IMR-90 (cell line): ENCODE results near the gene WIPF1. TPM values are rescaled to one million over a fixed set of nuclear protein-coding genes. Genes with fewer than 3 reads are reported as not detected.

ENCODE experiments used
- ATAC-seq: fragments of 200-7000 bp; cut with Tn5 transposase; 2 replicates; pipeline ENCODE4 v1.9.1; 2020; ENCODE audit warnings: low read depth, mild to moderate bottlenecking, moderate library complexity
- BruUV-seq: library from RNA; stranded (reverse); fragments of 400-500 nt; replicated peaks from 2 replicates; lab custom pipeline; 2021; lab: Mats Ljungman, UMichigan
- CTCF ChIA-PET: fragments of 300-600 bp; formaldehyde crosslinking; extraction: SDS; loops from one replicate; lab custom pipeline; 2021; ENCODE audit warnings: antibody characterized with exemption; lab: Yijun Ruan, JAX
- POLR2A ChIA-PET: fragments of 300-600 bp; sonication (Branson Sonifier 250); formaldehyde crosslinking; loops from one replicate; lab custom pipeline; 2022; ENCODE audit warnings: antibody characterized with exemption; ENCODE audit not compliant: unreplicated experiment; lab: Charles Lee
- DNase-seq: peaks from one replicate; pipeline ENCODE4 v3.0.0; 2013
- H2AFZ ChIP-seq: replicated peaks from 2 replicates; pipeline ENCODE3; 2013; ENCODE audit warnings: low read length, mild to moderate bottlenecking; ENCODE audit not compliant: poor library complexity
- H2AK5ac ChIP-seq: 2 replicates; pipeline ENCODE4 v1.6.1; 2013; ENCODE audit warnings: low read depth, low read length, inconsistent platforms
- H2AK9ac ChIP-seq: replicated peaks from 2 replicates; pipeline ENCODE3; 2013; ENCODE audit warnings: mild to moderate bottlenecking, low read depth, low read length, moderate library complexity; ENCODE audit not compliant: poor library complexity
- H2BK120ac ChIP-seq: 2 replicates; pipeline ENCODE4 v1.6.1; 2013; ENCODE audit warnings: low read depth, low read length, inconsistent platforms
- H2BK15ac ChIP-seq: 3 replicates; pipeline ENCODE4 v1.6.1; 2013; ENCODE audit warnings: low read depth, low read length, inconsistent platforms
- H2BK20ac ChIP-seq: 2 replicates; pipeline ENCODE4 v1.6.1; 2013; ENCODE audit warnings: low read depth, mild to moderate bottlenecking, inconsistent platforms, low read length, moderate library complexity
- H2BK5ac ChIP-seq: 2 replicates; pipeline ENCODE4 v1.6.1; 2013; ENCODE audit warnings: mild to moderate bottlenecking, low read depth, low read length, inconsistent platforms; ENCODE audit not compliant: poor library complexity, severe bottlenecking
- H3K14ac ChIP-seq: replicated peaks from 2 replicates; pipeline ENCODE4 v1.6.1; 2013; ENCODE audit warnings: low read depth, low read length, inconsistent platforms
- H3K18ac ChIP-seq: 2 replicates; pipeline ENCODE4 v1.6.1; 2013; ENCODE audit warnings: low read depth, low read length, control low read depth
- H3K23ac ChIP-seq: 2 replicates; pipeline ENCODE4 v1.6.1; 2013; ENCODE audit warnings: low read depth, low read length, inconsistent platforms
- H3K27ac ChIP-seq: 2 replicates; pipeline ENCODE4 v1.5.1; 2013; ENCODE audit warnings: mild to moderate bottlenecking, control low read depth, low read length; ENCODE audit not compliant: insufficient read depth
- H3K27me3 ChIP-seq: 2 replicates; pipeline ENCODE4 v1.6.1; 2013; ENCODE audit warnings: low read length; ENCODE audit not compliant: control insufficient read depth, insufficient read depth
- H3K36me3 ChIP-seq: 2 replicates; pipeline ENCODE4 v1.6.1; 2013; ENCODE audit warnings: low read length, mixed read lengths; ENCODE audit not compliant: control insufficient read depth, insufficient read depth
- H3K4ac ChIP-seq: 2 replicates; pipeline ENCODE4 v1.6.1; 2013; ENCODE audit warnings: low read depth, low read length, inconsistent platforms
- H3K4me1 ChIP-seq: 2 replicates; pipeline ENCODE4 v1.6.1; 2013; ENCODE audit warnings: low read length, mixed read lengths; ENCODE audit not compliant: control insufficient read depth, insufficient read depth
- H3K4me2 ChIP-seq: 2 replicates; pipeline ENCODE4 v1.6.1; 2013; ENCODE audit warnings: low read depth, mild to moderate bottlenecking, control low read depth, low read length, moderate library complexity
- H3K4me3 ChIP-seq: 2 replicates; pipeline ENCODE4 v1.5.1; 2013; ENCODE audit warnings: low read depth, mild to moderate bottlenecking, control low read depth, low read length, moderate library complexity; ENCODE audit not compliant: insufficient read depth
- H3K56ac ChIP-seq: 2 replicates; pipeline ENCODE4 v1.6.1; 2013; ENCODE audit warnings: low read length, inconsistent platforms; ENCODE audit not compliant: insufficient read depth; ENCODE audit errors: extremely low read depth
- H3K79me1 ChIP-seq, 2 experiments: 2 replicates each; pipeline ENCODE4 v1.6.1; 2013; ENCODE audit warnings: low read length in 2 of 2, inconsistent platforms in 1 of 2, low read depth in 1 of 2
- H3K9ac ChIP-seq: 2 replicates; pipeline ENCODE4 v1.6.1; 2013; ENCODE audit warnings: low read depth, low read length, control low read depth
- H3K9me1 ChIP-seq: 2 replicates; pipeline ENCODE4 v1.6.1; 2013; ENCODE audit warnings: low read length, inconsistent platforms; ENCODE audit not compliant: insufficient read depth
- H3K9me3 ChIP-seq: 2 replicates; pipeline ENCODE4 v1.6.1; 2013; ENCODE audit warnings: low read length; ENCODE audit not compliant: control insufficient read depth, insufficient read depth
- H4K20me1 ChIP-seq: 2 replicates; pipeline ENCODE4 v1.6.1; 2013; ENCODE audit warnings: low read length, inconsistent platforms; ENCODE audit not compliant: insufficient read depth
- H4K5ac ChIP-seq: 2 replicates; pipeline ENCODE4 v1.6.1; 2013; ENCODE audit warnings: mild to moderate bottlenecking, low read depth, low read length, control low read depth
- H4K8ac ChIP-seq, 2 experiments: 2 replicates each; pipeline ENCODE4 v1.6.1; 2013; ENCODE audit warnings: low read depth in 2 of 2, low read length in 2 of 2, control low read depth in 1 of 2, inconsistent platforms in 1 of 2
- H4K91ac ChIP-seq: 2 replicates; pipeline ENCODE4 v1.6.1; 2013; ENCODE audit warnings: low read depth, low read length, inconsistent platforms; ENCODE audit not compliant: insufficient read depth
- BHLHE40 ChIP-seq: fragments of 150-350 bp; IDR thresholded peaks from 2 replicates; pipeline ENCODE4 v1.6.1; 2016; ENCODE audit warnings: mild to moderate bottlenecking, low read depth, low read length
- CEBPB ChIP-seq: IDR thresholded peaks from 2 replicates; pipeline ENCODE4 v1.6.1; 2012; ENCODE audit warnings: low read depth, low read length, improper control_type of control experiment
- FOS ChIP-seq: fragments of 150-350 bp; IDR thresholded peaks from 2 replicates; pipeline ENCODE4 v1.6.1; 2016; ENCODE audit warnings: low read depth, low read length
- MAFK ChIP-seq: IDR thresholded peaks from 2 replicates; pipeline ENCODE4 v1.6.1; 2012; ENCODE audit warnings: low read depth, low read length, improper control_type of control experiment
- MAZ ChIP-seq: IDR thresholded peaks from 2 replicates; pipeline ENCODE4 v1.6.1; 2012; ENCODE audit warnings: low read depth, mild to moderate bottlenecking, low read length, improper control_type of control experiment, moderate library complexity, borderline replicate concordance
- MXI1 ChIP-seq: IDR thresholded peaks from 2 replicates; pipeline ENCODE4 v1.6.1; 2012; ENCODE audit warnings: low read depth, mild to moderate bottlenecking, low read length, moderate library complexity, borderline replicate concordance
- NFE2L2 ChIP-seq: fragments of 150-350 bp; IDR thresholded peaks from 2 replicates; pipeline ENCODE4 v1.6.1; 2016; ENCODE audit warnings: low read depth, mild to moderate bottlenecking, low read length
- RAD21 ChIP-seq: IDR thresholded peaks from 2 replicates; pipeline ENCODE4 v1.6.1; 2012; ENCODE audit warnings: low read length, improper control_type of control experiment
- RCOR1 ChIP-seq: IDR thresholded peaks from 2 replicates; pipeline ENCODE4 v1.6.1; 2012; ENCODE audit warnings: mild to moderate bottlenecking, low read length, improper control_type of control experiment; ENCODE audit not compliant: insufficient replicate concordance
- RFX5 ChIP-seq: IDR thresholded peaks from 2 replicates; pipeline ENCODE4 v1.8.0; 2012; ENCODE audit warnings: low read depth, mild to moderate bottlenecking, low read length, moderate library complexity
- WGBS, 2 experiments: methylation state at CpG; one replicate each; pipeline versions ENCODE4 v1.1.5 to v1.1.7; 2013; ENCODE audit warnings: missing lambda C conversion rate in 2 of 2; ENCODE audit not compliant: insufficient read length in 1 of 2; ENCODE audit errors: extremely low coverage in 2 of 2; 5-methylcytosine and 5-hydroxymethylcytosine counted together
- dilution Hi-C: fragments of 300-500 bp; cut with HindIII; formaldehyde crosslinking; loops from one replicate; pipeline ENCODE4 v1.14.3; 2018; ENCODE audit warnings: low sequenced_read_pairs; ENCODE audit not compliant: unreplicated experiment
- in situ Hi-C: fragments of 300-500 bp; cut with MboI; formaldehyde crosslinking; loops from 3 replicates; pipeline ENCODE4 v1.14.3; 2019; ENCODE audit warnings: low sequenced_read_pairs, inconsistent platforms, mixed read lengths
- intact Hi-C: fragments of 100-400 bp; cut with micrococcal nuclease; formaldehyde crosslinking; loops from 2 replicates; pipeline ENCODE4 v1.10.0; 2022
- polyA plus RNA-seq, 3 experiments: library from polyadenylated mRNA; depleted of rRNA; stranded (reverse); fragments of >200 nt; gene quantifications; 2 replicates each; pipeline ENCODE4 v1.2.3, GENCODE V29; 2012; ENCODE audit warnings: low replicate concordance in 1 of 3
- total RNA-seq: library from RNA; depleted of rRNA; stranded (reverse); fragments of >200 nt; gene quantifications from 2 replicates; pipeline ENCODE4 v1.2.3, GENCODE V29; 2012
- TF ChIP-seq, protein P1 (sequence below): conservative IDR thresholded peaks from 2 replicates; pipeline ENCODE4 v1.5.1; 2012; ENCODE audit warnings: mild to moderate bottlenecking, low read depth, low read length, improper control_type of control experiment
- TF ChIP-seq, protein P2 (sequence below): fragments of 150-350 bp; IDR thresholded peaks from 2 replicates; pipeline ENCODE4 v1.6.1; 2017; ENCODE audit warnings: mild to moderate bottlenecking, antibody characterized with exemption, low read length, low read depth
- TF ChIP-seq, protein P3 (sequence below): fragments of 150-350 bp; IDR thresholded peaks from 2 replicates; pipeline ENCODE4 v1.6.1; 2016; ENCODE audit warnings: low read depth, mild to moderate bottlenecking, low read length, moderate library complexity, borderline replicate concordance

WIPF1 gene
- total and polyA plus RNA-seq, 2 of the 4 experiments (the other 2 are of a cell fraction) = 2.7 to 13.5 TPM

DNA sequence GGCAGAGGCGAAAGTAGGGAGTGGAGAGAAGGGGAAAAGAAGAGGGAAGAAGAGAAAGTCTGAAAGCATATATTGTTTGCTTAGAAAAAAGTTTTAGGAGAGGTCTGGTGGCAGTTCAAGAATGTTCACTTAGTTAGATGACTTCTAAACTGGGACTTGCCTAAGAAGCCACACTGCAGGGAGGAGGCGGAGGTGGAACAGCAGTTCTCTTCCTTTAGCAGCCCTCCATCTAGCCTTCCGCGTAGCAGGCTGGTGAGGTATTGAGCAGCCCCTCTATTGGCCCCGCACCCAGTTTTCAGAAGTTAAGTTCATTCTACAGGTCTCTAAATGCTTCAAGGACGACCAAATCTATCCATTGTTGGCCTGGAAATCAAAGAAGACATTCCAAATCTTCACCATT, 31.9 kb upstream of the WIPF1 start:
- dilution Hi-C loops = no loop called here
- BruUV-seq = no TSS peak
- peaks cover 13% of the 10 kb centered on the region for H3K4me1 ChIP-seq

More for the DNA sequence above, 31.9 kb upstream of the WIPF1 start:
- intact Hi-C loops (loop anchor here (5.0 kb wide), 1 partner anchor 48 kb away; no protein-coding TSS in a partner anchor), in situ Hi-C loops (no loop called here)
- H4K20me1 ChIP-seq = peaks cover 3% of the 10 kb centered on the region; the same call in 1 of the 2 replicates
- no peak overlapping the region for H2AK5ac ChIP-seq
- no peak overlapping the region for H3K4me3 ChIP-seq
- no peak overlapping the region for H3K27ac ChIP-seq
- no peak overlapping the region for H2BK120ac ChIP-seq
- peaks cover 14% of the 10 kb centered on the region for H3K9me1 ChIP-seq
- no peak overlapping the region for H2BK15ac ChIP-seq
- no peak overlapping the region for H4K5ac ChIP-seq
- no peak overlapping the region; the same call in 1 of the 2 replicates for H2BK20ac ChIP-seq
- POLR2A ChIA-PET = no interaction called here
- H3K9me3 ChIP-seq = no peaks in the 10 kb centered on the region
- no peaks in the 10 kb centered on the region; the same call in 1 of the 2 replicates for H3K36me3 ChIP-seq
- H3K4ac ChIP-seq = no peak overlapping the region
- no peak for DNase-seq
- no peak overlapping the region for H4K91ac ChIP-seq
- no peak overlapping the region for H3K23ac ChIP-seq
- no peak overlapping the region for H2AFZ ChIP-seq
- H3K18ac ChIP-seq = no peak overlapping the region
- TF ChIP-seq RCOR1 = no peak
- no peak for TF ChIP-seq MXI1
- TF ChIP-seq BHLHE40 = no peak
- TF ChIP-seq RAD21 = no peak
- TF ChIP-seq CEBPB = no peak
- TF ChIP-seq, protein P1, sequence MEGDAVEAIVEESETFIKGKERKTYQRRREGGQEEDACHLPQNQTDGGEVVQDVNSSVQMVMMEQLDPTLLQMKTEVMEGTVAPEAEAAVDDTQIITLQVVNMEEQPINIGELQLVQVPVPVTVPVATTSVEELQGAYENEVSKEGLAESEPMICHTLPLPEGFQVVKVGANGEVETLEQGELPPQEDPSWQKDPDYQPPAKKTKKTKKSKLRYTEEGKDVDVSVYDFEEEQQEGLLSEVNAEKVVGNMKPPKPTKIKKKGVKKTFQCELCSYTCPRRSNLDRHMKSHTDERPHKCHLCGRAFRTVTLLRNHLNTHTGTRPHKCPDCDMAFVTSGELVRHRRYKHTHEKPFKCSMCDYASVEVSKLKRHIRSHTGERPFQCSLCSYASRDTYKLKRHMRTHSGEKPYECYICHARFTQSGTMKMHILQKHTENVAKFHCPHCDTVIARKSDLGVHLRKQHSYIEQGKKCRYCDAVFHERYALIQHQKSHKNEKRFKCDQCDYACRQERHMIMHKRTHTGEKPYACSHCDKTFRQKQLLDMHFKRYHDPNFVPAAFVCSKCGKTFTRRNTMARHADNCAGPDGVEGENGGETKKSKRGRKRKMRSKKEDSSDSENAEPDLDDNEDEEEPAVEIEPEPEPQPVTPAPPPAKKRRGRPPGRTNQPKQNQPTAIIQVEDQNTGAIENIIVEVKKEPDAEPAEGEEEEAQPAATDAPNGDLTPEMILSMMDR = no peak
- no peak for TF ChIP-seq NFE2L2
- TF ChIP-seq FOS = no peak
- no peak for TF ChIP-seq MAZ
- TF ChIP-seq, protein P2, sequence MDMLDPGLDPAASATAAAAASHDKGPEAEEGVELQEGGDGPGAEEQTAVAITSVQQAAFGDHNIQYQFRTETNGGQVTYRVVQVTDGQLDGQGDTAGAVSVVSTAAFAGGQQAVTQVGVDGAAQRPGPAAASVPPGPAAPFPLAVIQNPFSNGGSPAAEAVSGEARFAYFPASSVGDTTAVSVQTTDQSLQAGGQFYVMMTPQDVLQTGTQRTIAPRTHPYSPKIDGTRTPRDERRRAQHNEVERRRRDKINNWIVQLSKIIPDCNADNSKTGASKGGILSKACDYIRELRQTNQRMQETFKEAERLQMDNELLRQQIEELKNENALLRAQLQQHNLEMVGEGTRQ = no peak
- TF ChIP-seq, protein P3, sequence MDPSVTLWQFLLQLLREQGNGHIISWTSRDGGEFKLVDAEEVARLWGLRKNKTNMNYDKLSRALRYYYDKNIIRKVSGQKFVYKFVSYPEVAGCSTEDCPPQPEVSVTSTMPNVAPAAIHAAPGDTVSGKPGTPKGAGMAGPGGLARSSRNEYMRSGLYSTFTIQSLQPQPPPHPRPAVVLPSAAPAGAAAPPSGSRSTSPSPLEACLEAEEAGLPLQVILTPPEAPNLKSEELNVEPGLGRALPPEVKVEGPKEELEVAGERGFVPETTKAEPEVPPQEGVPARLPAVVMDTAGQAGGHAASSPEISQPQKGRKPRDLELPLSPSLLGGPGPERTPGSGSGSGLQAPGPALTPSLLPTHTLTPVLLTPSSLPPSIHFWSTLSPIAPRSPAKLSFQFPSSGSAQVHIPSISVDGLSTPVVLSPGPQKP = no peak
- no peak for TF ChIP-seq RFX5
- TF ChIP-seq MAFK = no peak
- H3K14ac ChIP-seq = no peak overlapping the region
- no peak overlapping the region for H3K9ac ChIP-seq
- WGBS, 2 experiments = no CpG with 5 or more reads among the region's 6 CpGs
- no peaks in the 10 kb centered on the region for H3K27me3 ChIP-seq
- no peak overlapping the region for H2BK5ac ChIP-seq
- H4K8ac ChIP-seq = no peak overlapping the region
- no peak overlapping the region for H3K56ac ChIP-seq
- CTCF ChIA-PET = no interaction called here
- ATAC-seq = no peak
- H3K79me1 ChIP-seq = peaks cover 3 to 40% of the 10 kb centered on the region in 2 experiments; a peak in 2 of 4 replicates
- H3K4me2 ChIP-seq = no peak overlapping the region
- no peak overlapping the region for H2AK9ac ChIP-seq
